ENCODE measurements around the gene CMTR1. TPM values are rescaled to one million over a fixed set of nuclear protein-coding genes. Genes with fewer than 3 reads are reported as not detected.

The CMTR1 gene
- total and polyA plus RNA-seq, 2 donors from 2014 or later: 17.3 to 35.6 TPM

GRCh38 chr6:37528541-37528940 lies 95.5 kb downstream of the CMTR1 start:
- Histone ChIP-seq H3K9me3 (ENCODE audit: control insufficient read depth in 2 of 3, insufficient read depth in 1 of 3, low read length in 3 of 3) (no peaks in the 10 kb centered on the region), H3K27ac (ENCODE audit: low read depth in 2 of 2, low read length in 2 of 2) (no peak overlapping the region), H3K4me3 (ENCODE audit: low read length in 3 of 3) (no peak overlapping the region), H3K9ac (ENCODE audit: low read length in 3 of 3) (no peak overlapping the region), H3K4me1 (ENCODE audit: control insufficient read depth in 2 of 3, insufficient read depth in 2 of 3, low read depth in 1 of 3, low read length in 3 of 3) (no peaks in the 10 kb centered on the region), H3K36me3 (ENCODE audit: control insufficient read depth in 2 of 3, insufficient read depth in 3 of 3, low read length in 3 of 3) (no peaks in the 10 kb centered on the region), H3K27me3 (ENCODE audit: control insufficient read depth, insufficient read depth, low read length) (peaks cover 3% of the 10 kb centered on the region)
- intact Hi-C loops (cut with DNase I): no loop called here
- DNase-seq (no peak), FAIRE-seq (no peak)
- TF ChIP-seq, protein P1, sequence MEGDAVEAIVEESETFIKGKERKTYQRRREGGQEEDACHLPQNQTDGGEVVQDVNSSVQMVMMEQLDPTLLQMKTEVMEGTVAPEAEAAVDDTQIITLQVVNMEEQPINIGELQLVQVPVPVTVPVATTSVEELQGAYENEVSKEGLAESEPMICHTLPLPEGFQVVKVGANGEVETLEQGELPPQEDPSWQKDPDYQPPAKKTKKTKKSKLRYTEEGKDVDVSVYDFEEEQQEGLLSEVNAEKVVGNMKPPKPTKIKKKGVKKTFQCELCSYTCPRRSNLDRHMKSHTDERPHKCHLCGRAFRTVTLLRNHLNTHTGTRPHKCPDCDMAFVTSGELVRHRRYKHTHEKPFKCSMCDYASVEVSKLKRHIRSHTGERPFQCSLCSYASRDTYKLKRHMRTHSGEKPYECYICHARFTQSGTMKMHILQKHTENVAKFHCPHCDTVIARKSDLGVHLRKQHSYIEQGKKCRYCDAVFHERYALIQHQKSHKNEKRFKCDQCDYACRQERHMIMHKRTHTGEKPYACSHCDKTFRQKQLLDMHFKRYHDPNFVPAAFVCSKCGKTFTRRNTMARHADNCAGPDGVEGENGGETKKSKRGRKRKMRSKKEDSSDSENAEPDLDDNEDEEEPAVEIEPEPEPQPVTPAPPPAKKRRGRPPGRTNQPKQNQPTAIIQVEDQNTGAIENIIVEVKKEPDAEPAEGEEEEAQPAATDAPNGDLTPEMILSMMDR (IDR thresholded peaks at IDR 0.05; ENCODE audit: borderline replicate concordance, extremely low read depth, insufficient read depth): no peak

DNA sequence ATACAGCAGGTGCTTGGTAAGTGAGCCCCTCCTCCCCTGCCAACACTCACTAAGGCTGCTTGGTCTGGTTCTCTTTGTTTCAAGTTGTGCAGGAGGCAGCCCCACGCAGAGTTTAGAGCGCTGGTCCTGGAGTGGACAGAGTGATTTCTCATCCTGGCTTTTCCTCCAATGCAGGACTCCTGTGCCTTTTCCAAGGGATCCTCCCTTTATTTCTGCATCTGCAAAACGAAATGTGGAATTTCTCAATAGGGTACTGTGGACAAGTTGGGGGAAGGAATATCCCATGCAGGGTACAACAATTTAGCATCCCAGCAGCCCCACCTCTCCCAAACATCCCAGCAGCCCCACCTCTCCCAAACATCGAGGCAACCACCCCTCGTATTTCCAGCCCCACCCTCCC lies 97.3 kb downstream of the CMTR1 start:
- TF ChIP-seq, protein P1 (IDR thresholded peaks at IDR 0.05; ENCODE audit: borderline replicate concordance, extremely low read depth, insufficient read depth): no peak
- Histone ChIP-seq H3K27me3 (ENCODE audit: control insufficient read depth, insufficient read depth, low read length) (peaks cover 6% of the 10 kb centered on the region), H3K9ac (ENCODE audit: low read length in 3 of 3) (no peak overlapping the region), H3K4me3 (ENCODE audit: low read length in 3 of 3) (no peak overlapping the region), H3K9me3 (ENCODE audit: control insufficient read depth in 2 of 3, insufficient read depth in 1 of 3, low read length in 3 of 3) (no peaks in the 10 kb centered on the region), H3K36me3 (ENCODE audit: control insufficient read depth in 2 of 3, insufficient read depth in 3 of 3, low read length in 3 of 3) (no peaks in the 10 kb centered on the region), H3K4me1 (ENCODE audit: control insufficient read depth in 2 of 3, insufficient read depth in 2 of 3, low read depth in 1 of 3, low read length in 3 of 3) (no peaks in the 10 kb centered on the region), H3K27ac (ENCODE audit: low read depth in 2 of 2, low read length in 2 of 2) (no peak overlapping the region)
- FAIRE-seq: no peak
- intact Hi-C loops (cut with DNase I): no loop called here
- DNase-seq: no peak

- Histone ChIP-seq H3K27ac (ENCODE audit: low read depth in 2 of 2, low read length in 2 of 2) (no peak overlapping the region), H3K9me3 (ENCODE audit: control insufficient read depth in 2 of 3, insufficient read depth in 1 of 3, low read length in 3 of 3) (no peaks in the 10 kb centered on the region), H3K4me1 (ENCODE audit: control insufficient read depth in 2 of 3, insufficient read depth in 2 of 3, low read depth in 1 of 3, low read length in 3 of 3) (peaks cover 0 to 2% (median 0%) of the 10 kb centered on the region in 3 donors), H3K27me3 (ENCODE audit: control insufficient read depth, insufficient read depth, low read length) (peaks cover 6% of the 10 kb centered on the region), H3K9ac (ENCODE audit: low read length in 3 of 3) (no peak overlapping the region), H3K36me3 (ENCODE audit: control insufficient read depth in 2 of 3, insufficient read depth in 3 of 3, low read length in 3 of 3) (no peaks in the 10 kb centered on the region), H3K4me3 (ENCODE audit: low read length in 3 of 3) (no peak overlapping the region)
- DNase-seq: no peak
- intact Hi-C loops (cut with DNase I): no loop called here
- FAIRE-seq: no peak
- TF ChIP-seq, protein P1 (IDR thresholded peaks at IDR 0.05; ENCODE audit: borderline replicate concordance, extremely low read depth, insufficient read depth): no peak
Measured at GRCh38 chr6:37531026-37531425, 98.0 kb downstream of the CMTR1 start.

Other genes with a start within 250 kb of the CMTR1 start
- gene TBC1D22B, start 175.4 kb upstream of the CMTR1 start, total RNA-seq: 12.8 TPM
- gene TBC1D22B, start 175.4 kb upstream of the CMTR1 start, polyA plus RNA-seq (ENCODE audit: insufficient read depth, low read depth, low replicate concordance): 9.7 TPM
- 0.72 TPM for gene TMEM217, start 175.1 kb upstream of the CMTR1 start, total RNA-seq
- 0.67 TPM for gene TMEM217, start 175.1 kb upstream of the CMTR1 start, polyA plus RNA-seq (ENCODE audit: insufficient read depth, low read depth, low replicate concordance)
- gene RNF8, start 79.2 kb upstream of the CMTR1 start, total RNA-seq: 18.4 TPM
- gene RNF8, start 79.2 kb upstream of the CMTR1 start, polyA plus RNA-seq (ENCODE audit: insufficient read depth, low read depth, low replicate concordance): 18.5 TPM
- 15.7 TPM for gene CCDC167, start 66.7 kb downstream of the CMTR1 start, total RNA-seq
- 63.5 TPM for gene CCDC167, start 66.7 kb downstream of the CMTR1 start, polyA plus RNA-seq (ENCODE audit: insufficient read depth, low read depth, low replicate concordance)